GM06990 (cell line): ENCODE measurements around the gene QSOX1.

Experiments used
- DNase-seq: peaks from one replicate; pipeline ENCODE4 v3.0.0-alpha.2; 2011; ENCODE audit not compliant: insufficient read length; ENCODE audit errors: extremely low read depth
- H3K27me3 ChIP-seq: replicated peaks from 2 replicates; pipeline ENCODE4 v1.6.0; 2011; ENCODE audit warnings: low read length; ENCODE audit not compliant: control insufficient read depth, insufficient read depth
- H3K36me3 ChIP-seq: 2 replicates; pipeline ENCODE4 v1.5.1; 2011; ENCODE audit warnings: low read length; ENCODE audit not compliant: control insufficient read depth, insufficient read depth
- H3K4me3 ChIP-seq: replicated peaks from 2 replicates; pipeline ENCODE4 v1.5.1; 2011; ENCODE audit warnings: low read depth, mild to moderate bottlenecking, control low read depth, low read length
- TF ChIP-seq, protein P1 (sequence below): IDR thresholded peaks from 2 replicates; pipeline ENCODE4 v1.5.1; 2011; ENCODE audit warnings: low read length, control low read depth, mild to moderate bottlenecking, inconsistent platforms; ENCODE audit not compliant: insufficient read depth, poor library complexity, severe bottlenecking

Gene QSOX1

DNA sequence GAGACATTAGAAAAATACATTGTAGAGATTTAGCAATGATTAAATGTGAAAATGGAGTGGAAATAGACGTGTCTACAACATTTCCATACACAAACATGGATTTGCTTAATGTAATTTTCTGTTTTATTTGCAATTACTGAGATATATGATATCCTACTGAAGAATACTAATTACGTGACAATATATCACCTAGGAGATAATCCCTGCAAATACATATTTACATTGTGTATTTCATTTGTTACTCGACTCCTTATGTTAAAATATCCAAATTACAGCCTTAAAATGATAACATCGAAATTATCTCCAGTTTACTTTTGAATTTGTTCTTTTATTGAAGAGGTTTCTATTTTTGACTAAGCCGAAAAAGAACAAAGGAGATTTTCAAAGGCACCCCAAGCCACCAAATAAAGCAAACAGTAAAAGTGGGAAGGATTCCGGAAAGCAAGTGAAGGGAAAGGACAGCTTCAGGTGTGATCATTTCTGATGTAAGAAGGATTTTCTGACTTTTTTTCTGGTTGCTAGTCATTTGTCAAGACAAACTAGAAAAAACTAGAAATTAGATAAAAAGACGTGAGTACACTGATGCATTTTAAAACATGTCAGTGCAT lies 83.3 kb downstream of the QSOX1 start:
- TF ChIP-seq, protein P1, sequence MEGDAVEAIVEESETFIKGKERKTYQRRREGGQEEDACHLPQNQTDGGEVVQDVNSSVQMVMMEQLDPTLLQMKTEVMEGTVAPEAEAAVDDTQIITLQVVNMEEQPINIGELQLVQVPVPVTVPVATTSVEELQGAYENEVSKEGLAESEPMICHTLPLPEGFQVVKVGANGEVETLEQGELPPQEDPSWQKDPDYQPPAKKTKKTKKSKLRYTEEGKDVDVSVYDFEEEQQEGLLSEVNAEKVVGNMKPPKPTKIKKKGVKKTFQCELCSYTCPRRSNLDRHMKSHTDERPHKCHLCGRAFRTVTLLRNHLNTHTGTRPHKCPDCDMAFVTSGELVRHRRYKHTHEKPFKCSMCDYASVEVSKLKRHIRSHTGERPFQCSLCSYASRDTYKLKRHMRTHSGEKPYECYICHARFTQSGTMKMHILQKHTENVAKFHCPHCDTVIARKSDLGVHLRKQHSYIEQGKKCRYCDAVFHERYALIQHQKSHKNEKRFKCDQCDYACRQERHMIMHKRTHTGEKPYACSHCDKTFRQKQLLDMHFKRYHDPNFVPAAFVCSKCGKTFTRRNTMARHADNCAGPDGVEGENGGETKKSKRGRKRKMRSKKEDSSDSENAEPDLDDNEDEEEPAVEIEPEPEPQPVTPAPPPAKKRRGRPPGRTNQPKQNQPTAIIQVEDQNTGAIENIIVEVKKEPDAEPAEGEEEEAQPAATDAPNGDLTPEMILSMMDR: no peak
- DNase-seq: no peak
- Histone ChIP-seq H3K27me3 (peaks cover 6% of the 10 kb centered on the region), H3K36me3 (no peaks in the 10 kb centered on the region), H3K4me3 (no peak overlapping the region)

DNA sequence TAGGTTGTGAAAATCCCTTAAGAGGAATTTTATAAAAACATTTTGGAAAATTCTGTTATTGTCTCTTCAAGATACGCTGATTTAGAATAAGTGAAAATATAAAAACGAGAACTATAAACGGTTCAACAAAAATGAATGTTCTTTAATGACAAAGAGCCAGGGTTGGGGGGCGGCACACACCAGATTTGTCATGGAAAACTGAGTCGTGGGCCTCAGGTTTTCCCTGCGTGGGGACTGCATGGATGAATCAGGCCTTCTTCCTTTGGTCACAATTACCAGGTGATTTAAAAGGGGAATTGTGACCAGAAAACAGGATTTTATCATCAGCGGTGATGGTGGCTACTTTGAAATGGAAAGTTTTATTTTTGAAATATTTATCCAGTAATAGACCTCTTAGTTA lies 84.0 kb downstream of the QSOX1 start:
- Histone ChIP-seq H3K27me3 (peaks cover 6% of the 10 kb centered on the region), H3K36me3 (no peaks in the 10 kb centered on the region), H3K4me3 (no peak overlapping the region)
- DNase-seq: no peak
- TF ChIP-seq, protein P1: no peak

DNA sequence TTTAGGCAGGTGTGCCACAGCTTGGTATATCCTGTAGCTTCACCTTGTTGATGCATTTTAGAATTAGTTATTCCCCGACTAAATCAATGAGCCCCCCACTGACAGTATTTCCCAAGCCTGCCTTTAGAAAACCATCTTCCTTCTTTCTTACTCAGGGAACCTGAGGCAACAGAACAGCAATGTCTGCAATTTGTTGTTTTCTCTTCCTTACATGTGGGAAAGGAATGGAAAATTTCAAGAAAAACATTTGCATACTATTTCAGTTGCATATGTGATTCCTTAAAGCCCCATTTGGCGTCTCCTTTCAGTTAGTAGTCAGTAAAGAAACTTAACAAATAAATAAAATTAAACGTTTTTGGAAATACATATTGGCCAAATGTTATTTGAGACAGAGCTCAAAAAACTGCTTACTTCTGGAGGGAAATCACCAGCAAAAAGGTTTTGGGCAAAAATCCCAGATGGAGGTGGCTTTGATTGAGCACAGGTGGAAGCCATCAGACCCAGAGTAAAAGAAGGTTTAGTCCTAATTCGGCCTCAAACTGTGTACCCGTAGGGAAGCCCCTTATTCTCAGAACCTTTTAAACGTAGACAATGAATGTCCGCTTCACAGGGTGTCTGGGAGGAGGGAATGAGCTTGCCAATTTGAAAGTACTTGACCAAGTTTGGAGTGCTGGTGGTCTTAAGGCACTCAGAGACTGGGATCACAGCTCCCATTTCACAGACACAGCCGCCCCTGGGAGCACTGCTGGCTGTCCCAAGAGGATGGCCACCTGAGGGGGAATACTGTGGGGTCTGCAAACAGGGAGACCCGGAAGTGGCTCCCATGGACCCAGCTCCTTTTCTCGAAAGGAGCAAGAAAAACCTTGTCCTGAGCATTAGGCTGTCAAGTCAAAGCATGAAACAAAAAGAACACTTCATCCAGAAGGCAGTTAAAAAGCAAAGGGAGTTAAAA lies 84.8 kb downstream of the QSOX1 start:
- TF ChIP-seq, protein P1: no peak
- no peak for DNase-seq
- Histone ChIP-seq H3K36me3 (no peaks in the 10 kb centered on the region), H3K4me3 (no peak overlapping the region), H3K27me3 (peaks cover 6% of the 10 kb centered on the region)

DNA sequence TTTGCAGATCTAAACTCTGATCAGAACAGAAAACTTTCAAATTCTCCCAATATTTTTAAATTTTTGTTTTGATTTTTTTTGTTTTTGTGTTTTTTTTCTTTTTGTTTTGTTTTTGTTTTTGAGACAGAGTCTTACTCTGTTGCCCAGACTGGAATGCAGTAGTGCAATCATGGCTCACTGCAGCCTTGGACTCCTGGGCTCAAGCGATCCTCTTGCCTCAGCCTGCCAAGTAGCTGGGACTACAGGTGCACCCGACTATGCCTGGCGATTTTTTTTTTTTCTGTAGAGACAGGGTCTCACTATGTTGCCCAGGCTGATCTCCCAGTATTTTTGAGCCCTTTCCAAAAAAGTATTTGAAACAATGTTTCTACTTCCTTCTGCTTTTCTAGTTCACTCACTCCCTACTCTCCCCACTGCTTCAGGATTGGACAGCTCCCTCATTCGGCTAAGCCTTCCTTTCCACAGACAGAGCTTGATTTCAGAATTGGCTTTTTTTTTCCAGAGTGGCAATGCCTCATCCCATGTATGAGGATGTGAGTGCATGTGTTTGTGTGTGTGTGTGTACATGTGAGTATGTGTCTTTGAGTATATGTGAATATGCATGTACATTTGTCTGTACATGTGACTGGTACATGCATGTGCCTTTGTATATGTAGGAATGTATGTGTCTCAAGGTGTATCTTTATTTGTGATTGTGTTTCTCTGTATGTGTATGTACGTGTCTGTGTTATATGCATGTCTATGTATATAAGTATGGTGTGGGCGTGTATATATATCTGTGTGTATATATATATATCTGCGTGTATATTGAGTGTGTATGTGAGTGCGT lies 87.3 kb downstream of the QSOX1 start:
- no peak for DNase-seq
- H3K36me3 ChIP-seq: no peaks in the 10 kb centered on the region
- TF ChIP-seq, protein P1: no peak
- H3K4me3 ChIP-seq: no peak overlapping the region
- H3K27me3 ChIP-seq: no peaks in the 10 kb centered on the region; the same call in none of the 2 replicates

DNA sequence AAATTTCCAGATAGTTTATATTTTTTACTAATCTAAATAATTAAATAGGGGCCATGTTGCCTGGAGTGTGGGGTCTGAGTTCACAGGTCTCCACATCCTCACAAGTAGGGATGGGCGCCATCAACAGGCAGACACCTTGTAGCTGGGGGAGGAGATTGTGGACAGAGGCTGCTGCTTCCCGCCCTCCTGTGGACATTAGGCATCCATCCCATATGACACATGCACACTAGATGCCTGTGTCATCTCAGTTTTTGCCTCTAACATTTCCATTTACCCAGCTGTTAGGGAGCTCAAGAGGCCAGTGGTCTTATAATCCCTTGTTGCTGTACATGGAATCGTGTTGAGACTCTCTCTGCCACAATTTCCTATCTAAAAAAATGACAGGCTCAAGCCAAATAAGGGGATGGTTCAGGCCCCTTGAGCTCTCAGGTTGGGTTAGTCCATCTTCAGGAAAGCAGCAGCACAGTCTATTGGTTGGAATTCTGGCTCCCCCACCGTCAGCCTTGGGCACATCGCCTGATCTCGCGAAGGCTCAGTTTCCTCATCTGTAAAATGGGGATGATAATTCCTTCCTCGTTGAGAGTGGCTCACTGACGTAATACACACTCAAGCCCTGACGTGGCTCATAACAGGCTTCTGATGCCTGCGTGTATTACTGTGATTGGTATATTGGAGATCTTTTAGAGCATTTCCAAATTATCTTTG lies 89.0 kb downstream of the QSOX1 start:
- Histone ChIP-seq H3K27me3 (no peaks in the 10 kb centered on the region; the same call in none of the 2 replicates), H3K4me3 (no peak overlapping the region), H3K36me3 (no peaks in the 10 kb centered on the region)
- no peak for DNase-seq
- TF ChIP-seq, protein P1: no peak
